ENCODE measurements around the gene SMARCAD1. TPM values are rescaled to one million over a fixed set of nuclear protein-coding genes. Genes with fewer than 3 reads are reported as not detected.
"Not testable (repeated sequence)": the region's sequence is repeated elsewhere in the genome, so short reads cannot be mapped to it uniquely, and the experiment has no call there.

SMARCAD1 gene
- total and polyA plus RNA-seq, 8 donors: 4.9 to 53.2 (median 12.7) TPM

DNA sequence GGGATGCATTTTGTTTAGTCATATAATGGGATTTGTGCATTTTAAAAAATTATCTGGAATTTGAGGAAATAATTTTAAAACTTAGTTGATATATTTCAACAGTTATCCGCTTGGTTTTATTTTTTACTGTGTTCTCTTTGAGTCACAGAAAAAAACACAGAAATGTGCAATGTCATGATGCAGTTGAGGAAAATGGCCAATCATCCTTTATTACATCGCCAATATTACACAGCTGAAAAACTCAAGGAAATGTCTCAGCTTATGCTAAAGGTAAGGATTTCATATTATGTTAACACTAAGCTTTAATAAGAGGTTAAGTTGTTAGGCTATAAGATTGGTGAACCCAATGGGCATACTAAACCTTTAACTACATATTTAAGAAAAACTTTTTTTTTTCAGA lies 71.1 kb downstream of the SMARCAD1 start:
- no peaks in the 10 kb centered on the region for H3K27me3 ChIP-seq
- H3K4me3 ChIP-seq: no peak overlapping the region
- no peak overlapping the region for H3K27ac ChIP-seq
- DNase-seq: no peak
- H3K36me3 ChIP-seq: peaks cover 34 to 96% (median 96%) of the 10 kb centered on the region in 4 donors
- WGBS, 5 donors: 91 to 99% (median 98%) methylated on average over 2 of the region's 2 CpGs
- no peak for TF ChIP-seq EP300 (IDR thresholded peaks at IDR 0.05)
- no peak for TF ChIP-seq POLR2A (IDR thresholded peaks at IDR 0.05)
- peaks cover 0 to 7% (median 0%) of the 10 kb centered on the region in 4 donors for H3K4me1 ChIP-seq
- H3K9me3 ChIP-seq: no peaks in the 10 kb centered on the region
- intact Hi-C loops (cut with DNase I; ENCODE audit: low total_unique reads): no loop called here

- intact Hi-C loops (cut with DNase I; ENCODE audit: low total_unique reads): no loop called here
- no peak for DNase-seq
- Histone ChIP-seq H3K9me3 (no peaks in the 10 kb centered on the region), H3K27ac (no peak overlapping the region), H3K4me1 (no peaks in the 10 kb centered on the region), H3K36me3 (peaks cover 24 to 95% (median 89%) of the 10 kb centered on the region in 4 donors), H3K27me3 (no peaks in the 10 kb centered on the region), H3K4me3 (no peak overlapping the region)
- WGBS, 5 donors: 79 to 90% (median 84%) methylated on average over 1 of the region's 1 CpG
- TF ChIP-seq POLR2A (IDR thresholded peaks at IDR 0.05) (no peak), CTCF (IDR thresholded peaks at IDR 0.05) (no peak), EP300 (IDR thresholded peaks at IDR 0.05) (no peak), POLR2AphosphoS5 (IDR thresholded peaks at IDR 0.05) (no peak)
These were observed 77.2 kb downstream of the SMARCAD1 start for GRCh38 chr4:94284889-94285288.

GRCh38 chr4:94285666-94286065 lies 78.0 kb downstream of the SMARCAD1 start:
- H3K4me3 ChIP-seq: no peak overlapping the region
- peak; percentile 34 to 40 for DNase-seq
- TF ChIP-seq EP300 (IDR thresholded peaks at IDR 0.05) (no peak), POLR2AphosphoS5 (IDR thresholded peaks at IDR 0.05) (no peak), POLR2A (IDR thresholded peaks at IDR 0.05) (no peak), CTCF (IDR thresholded peaks at IDR 0.05) (no peak)
- no peak overlapping the region for H3K27ac ChIP-seq
- no peaks in the 10 kb centered on the region for H3K9me3 ChIP-seq
- no peaks in the 10 kb centered on the region for H3K27me3 ChIP-seq
- H3K4me1 ChIP-seq: no peaks in the 10 kb centered on the region
- peaks cover 21 to 95% (median 89%) of the 10 kb centered on the region in 4 donors for H3K36me3 ChIP-seq
- intact Hi-C loops (cut with DNase I; ENCODE audit: low total_unique reads): no loop called here
- 87 to 96% (median 92%) methylated on average over 4 of the region's 4 CpGs for WGBS, 5 donors

DNA sequence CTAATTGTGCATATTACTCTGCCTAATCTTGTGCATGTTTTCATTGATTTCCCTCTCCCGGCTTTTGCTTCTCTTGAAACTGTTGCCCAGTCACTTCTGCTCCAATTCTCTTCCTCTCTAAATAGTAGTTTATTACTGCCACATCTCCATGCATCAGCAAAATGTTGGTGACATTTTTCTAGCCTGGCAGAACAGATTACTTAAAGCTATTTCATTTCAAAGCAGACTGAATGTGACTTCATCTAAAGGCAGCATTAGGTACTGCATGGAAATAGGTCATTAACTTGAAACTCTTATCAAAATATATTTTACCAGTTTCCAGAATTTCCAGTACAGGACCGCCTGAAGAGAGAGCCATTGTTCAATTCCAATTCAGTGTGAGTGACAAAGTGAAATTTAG lies 82.6 kb downstream of the SMARCAD1 start:
- Histone ChIP-seq H3K4me1 (no peaks in the 10 kb centered on the region), H3K4me3 (no peak overlapping the region), H3K27ac (no peak overlapping the region), H3K36me3 (peaks cover 8 to 70% (median 66%) of the 10 kb centered on the region in 4 donors), H3K27me3 (no peaks in the 10 kb centered on the region), H3K9me3 (no peaks in the 10 kb centered on the region)
- no peak for TF ChIP-seq POLR2AphosphoS5 (IDR thresholded peaks at IDR 0.05)
- no peak for TF ChIP-seq EP300 (IDR thresholded peaks at IDR 0.05)
- TF ChIP-seq CTCF (IDR thresholded peaks at IDR 0.05): no peak
- TF ChIP-seq POLR2A (IDR thresholded peaks at IDR 0.05): no peak
- intact Hi-C loops (cut with DNase I; ENCODE audit: low total_unique reads): no loop called here
- 85 to 94% (median 90%) methylated on average over 2 of the region's 2 CpGs for WGBS, 5 donors
- DNase-seq: no peak

DNA sequence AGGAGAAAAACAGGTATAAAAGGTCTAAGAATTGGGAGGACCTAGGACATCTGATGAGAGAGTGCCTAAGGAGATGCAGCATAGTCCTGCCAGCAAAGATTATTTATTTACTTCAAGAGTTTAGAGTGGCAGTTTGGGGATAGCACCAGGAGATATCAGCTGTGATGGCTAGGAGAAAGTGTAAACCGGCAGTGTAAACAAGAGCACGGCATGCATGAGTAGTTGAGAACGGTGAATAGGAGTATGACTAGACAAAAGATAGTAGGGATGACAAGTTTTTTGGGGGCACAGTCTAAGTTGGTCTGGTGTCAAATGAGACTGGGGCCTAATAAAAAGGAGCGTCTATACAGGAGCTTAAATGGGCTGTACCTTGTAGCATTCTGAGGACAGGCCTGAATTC lies 86.3 kb downstream of the SMARCAD1 start:
- intact Hi-C loops (cut with DNase I; ENCODE audit: low total_unique reads); H3K9me3 ChIP-seq; H3K27ac ChIP-seq; DNase-seq; H3K27me3 ChIP-seq; H3K4me3 ChIP-seq; H3K4me1 ChIP-seq: not testable (repeated sequence)
- WGBS, 5 donors: 78 to 89% (median 81%) methylated on average over 4 of the region's 4 CpGs
- H3K36me3 ChIP-seq: peaks cover 8 to 38% (median 34%) of the 10 kb centered on the region in 4 donors

GRCh38 chr4:94295473-94295872 lies 87.8 kb downstream of the SMARCAD1 start:
- 80 to 91% (median 83%) methylated on average over 6 of the region's 6 CpGs for WGBS, 5 donors
- H3K4me3 ChIP-seq; DNase-seq; intact Hi-C loops (cut with DNase I; ENCODE audit: low total_unique reads); H3K9me3 ChIP-seq; H3K27me3 ChIP-seq; H3K4me1 ChIP-seq; H3K27ac ChIP-seq: not testable (repeated sequence)
- peaks cover 2 to 24% (median 21%) of the 10 kb centered on the region in 4 donors for H3K36me3 ChIP-seq

Measured in stomach (tissue), 9 donors.